GM12878 (cell line): ENCODE measurements around the gene PPP1R18. TPM values are rescaled to one million over a fixed set of nuclear protein-coding genes. Genes with fewer than 3 reads are reported as not detected.

Experiments used
- ATAC-seq: fragments of 200-7000 bp; cut with Tn5 transposase; 3 replicates; pipeline ENCODE4 v1.9.1; 2020; ENCODE audit warnings: mild to moderate bottlenecking, moderate library complexity
- BruUV-seq: library from RNA; stranded (reverse); fragments of 400-500 nt; replicated peaks from 2 replicates; lab custom pipeline; 2021; lab: Mats Ljungman, UMichigan
- CTCF ChIA-PET: fragments of 300-600 bp; sonication (Branson Sonifier 250); formaldehyde crosslinking; extraction: SDS; loops from one replicate; lab custom pipeline; 2021; ENCODE audit warnings: inconsistent platforms; lab: Yijun Ruan, JAX
- POLR2A ChIA-PET: fragments of 350-600 bp; formaldehyde crosslinking; extraction: SDS; loops from one replicate; lab custom pipeline; 2021; ENCODE audit warnings: inconsistent platforms; lab: Charles Lee
- RAD21 ChIA-PET: fragments of 300-600 bp; sonication (Branson Sonifier 250); formaldehyde crosslinking; loops from one replicate; lab custom pipeline; 2023; ENCODE audit warnings: antibody characterized with exemption; ENCODE audit not compliant: unreplicated experiment; lab: Charles Lee
- SMC1A ChIA-PET: fragments of 300-600 bp; sonication (Branson Sonifier 250); formaldehyde crosslinking; loops from one replicate; lab custom pipeline; 2023; ENCODE audit not compliant: unreplicated experiment, uncharacterized antibody; lab: Charles Lee
- DNase-seq: peaks from one replicate; pipeline ENCODE4 v3.0.0-alpha.2; 2011; ENCODE audit warnings: low read depth, low spot score
- FAIRE-seq: peaks from 3 replicates; lab custom pipeline; 2011; peaks lifted over from hg19 to GRCh38; lab: Jason Lieb, UNC
- H2AFZ ChIP-seq: 2 replicates; pipeline ENCODE4 v1.6.0; 2011; ENCODE audit warnings: low read depth, low read length, control low read depth; ENCODE audit not compliant: control insufficient read depth
- H3K27ac ChIP-seq: 2 replicates; pipeline ENCODE4 v1.5.1; 2011; ENCODE audit warnings: control low read depth; ENCODE audit not compliant: control insufficient read depth, insufficient read depth
- H3K27me3 ChIP-seq, 2 experiments: replicated peaks in 1 of 2; 2 replicates each; pipeline versions ENCODE4 v1.6.0 to v1.6.1; 2011; ENCODE audit warnings: low read length in 1 of 2; ENCODE audit not compliant: control insufficient read depth in 2 of 2, insufficient read depth in 2 of 2
- H3K36me3 ChIP-seq, 2 experiments: 2 replicates each; pipeline ENCODE4 v1.5.1; 2011; ENCODE audit warnings: low read length in 1 of 2; ENCODE audit not compliant: control insufficient read depth in 2 of 2, insufficient read depth in 2 of 2
- H3K4me1 ChIP-seq: 2 replicates; pipeline ENCODE4 v1.6.1; 2011; ENCODE audit warnings: mild to moderate bottlenecking, low read length, moderate library complexity, mixed read lengths; ENCODE audit not compliant: control insufficient read depth, insufficient read depth
- H3K4me2 ChIP-seq: 2 replicates; pipeline ENCODE4 v1.6.0; 2011; ENCODE audit warnings: control low read depth; ENCODE audit not compliant: control insufficient read depth, insufficient read depth
- H3K4me3 ChIP-seq: fragments of 200-600 bp; sonication (generic); 2 replicates; pipeline ENCODE4 v1.5.1; 2016
- H3K79me2 ChIP-seq: 2 replicates; pipeline ENCODE4 v1.6.0; 2011; ENCODE audit warnings: low read length; ENCODE audit not compliant: control insufficient read depth, insufficient read depth
- H3K9ac ChIP-seq: 2 replicates; pipeline ENCODE4 v1.8.0; 2011; ENCODE audit warnings: low read length, control low read depth, mixed read lengths; ENCODE audit not compliant: control insufficient read depth, insufficient read depth
- H3K9me3 ChIP-seq: replicated peaks from 3 replicates; pipeline ENCODE4 v1.5.1; 2011; ENCODE audit warnings: mild to moderate bottlenecking, low read length; ENCODE audit not compliant: control insufficient read depth, insufficient read depth
- H4K20me1 ChIP-seq: 2 replicates; pipeline ENCODE4 v1.6.0; 2011; ENCODE audit not compliant: control insufficient read depth, insufficient read depth
- BCLAF1 ChIP-seq: fragments of 450-650 bp; IDR thresholded peaks from 2 replicates; pipeline ENCODE4 v1.6.1; 2017; ENCODE audit warnings: antibody characterized with exemption, mild to moderate bottlenecking, moderate library complexity
- E2F8 ChIP-seq: fragments of 450-650 bp; IDR thresholded peaks from 2 replicates; pipeline ENCODE4 v1.6.1; 2018; ENCODE audit warnings: mild to moderate bottlenecking, low read depth, moderate library complexity; ENCODE audit not compliant: partially characterized antibody
- E4F1 ChIP-seq: fragments of 450-650 bp; IDR thresholded peaks from 2 replicates; pipeline ENCODE4 v1.6.1; 2018; ENCODE audit warnings: borderline replicate concordance, mild to moderate bottlenecking; ENCODE audit not compliant: partially characterized antibody
- EP300 ChIP-seq, 2 experiments: fragments of 150-350 bp in 1 of 2; IDR thresholded peaks; 2 replicates each; pipeline ENCODE4 v1.6.1; 2011 to 2012; ENCODE audit warnings: low read depth in 2 of 2, low read length in 2 of 2, borderline replicate concordance in 1 of 2, improper control_type of control experiment in 1 of 2, inconsistent platforms in 1 of 2; ENCODE audit not compliant: control insufficient read depth in 1 of 2
- HSF1 ChIP-seq: fragments of 150-350 bp; IDR thresholded peaks from 2 replicates; pipeline ENCODE4 v1.6.1; 2014; ENCODE audit warnings: mild to moderate bottlenecking, low read depth, low read length
- MTA3 ChIP-seq: IDR thresholded peaks from 2 replicates; pipeline ENCODE4 v1.6.1; 2012; ENCODE audit warnings: low read length, inconsistent platforms, borderline replicate concordance
- NR2C2 ChIP-seq: IDR thresholded peaks from 2 replicates; pipeline ENCODE4 v1.6.1; 2011; ENCODE audit warnings: borderline replicate concordance, low read depth; ENCODE audit not compliant: control insufficient read depth, insufficient read length
- RB1 ChIP-seq: fragments of 450-650 bp; formaldehyde crosslinking; IDR thresholded peaks from 2 replicates; pipeline ENCODE4 v1.6.1; 2017; ENCODE audit warnings: mild to moderate bottlenecking, borderline replicate concordance
- SP1 ChIP-seq: IDR thresholded peaks from one replicate; pipeline ENCODE4 v1.6.1; 2011; ENCODE audit warnings: low read depth, low read length
- SRF ChIP-seq, 2 experiments: IDR thresholded peaks; 2 replicates each; pipeline ENCODE4 v1.6.1; 2011; ENCODE audit warnings: low read depth in 2 of 2, low read length in 2 of 2, mild to moderate bottlenecking in 1 of 2, moderate library complexity in 1 of 2
- WGBS: methylation state at CpG from one replicate; pipeline ENCODE4 v1.1.6; 2016; ENCODE audit warnings: low lambda C conversion rate; ENCODE audit not compliant: insufficient replicate concordance, insufficient coverage; ENCODE audit errors: missing lambda C conversion rate; 5-methylcytosine and 5-hydroxymethylcytosine counted together
- in situ Hi-C: fragments of 300-500 bp; cut with MboI; formaldehyde crosslinking; loops from 9 replicates; pipeline ENCODE4 v1.14.3; 2018; ENCODE audit warnings: mixed read lengths
- intact Hi-C: fragments of 100-400 bp; cut with micrococcal nuclease; formaldehyde crosslinking; loops from one replicate; pipeline ENCODE4 v1.14.2; 2022; ENCODE audit not compliant: unreplicated experiment
- polyA plus RNA-seq, 11 experiments: library from polyadenylated mRNA; depleted of rRNA in 4 of 11; unstranded in 6 of 11; stranded (reverse) in 5 of 11; fragments of >200 nt; fragmentation: Nextera tagmentation in 4 of 11; fragmentation: Illumina TruSeq in 1 of 11; extraction: Ambion mirVana in 4 of 11; extraction: Trizol in 1 of 11; gene quantifications; 1 replicate in 1 of 11; 2 replicates in 10 of 11; pipeline versions ENCODE4 v1.2.1 to v1.2.3, GENCODE V29; 2011 to 2016; ENCODE audit warnings: inconsistent platforms in 2 of 11, missing spikeins in 2 of 11, low read depth in 1 of 11
- total RNA-seq, 4 experiments: library from RNA; depleted of rRNA in 3 of 4; stranded (reverse); fragments of >200 nt in 3 of 4; fragmentation: Illumina TruSeq in 1 of 4; extraction: Trizol in 1 of 4; gene quantifications; 2 replicates each; pipeline versions ENCODE4 v1.2.1 to v1.2.3, GENCODE V29; 2013 to 2021

The PPP1R18 gene
- total and polyA plus RNA-seq, 10 of the 15 experiments (the other 5 are each of a cell fraction or from before 2014, with no cell fraction given): 21.0 to 119 (median 52.6) TPM

- H3K4me3 ChIP-seq: peak within 1 kb of the TSS; percentile 99
- H4K20me1 ChIP-seq: no peaks in the 10 kb centered on the region
- ATAC-seq (peak; percentile 90), DNase-seq (peak; percentile 90), FAIRE-seq (peak; percentile 100)
- ChIA-PET SMC1A (interaction anchor here (0.5 to 2.4 kb wide), 17 partner anchors 9 to 211 kb away, joined by 3 to 20 read pairs (median 4); partner anchors contain the start of genes MRPS18B and PPP1R10), POLR2A (interaction anchor here (0.6 to 4.0 kb wide), 12 partner anchors 9 to 350 kb away, joined by 3 to 16 read pairs (median 3); no protein-coding TSS in a partner anchor), RAD21 (interaction anchor here (0.7 to 14.2 kb wide), 14 partner anchors 16 to 191 kb away, joined by 3 to 232 read pairs (median 4); partner anchors contain the start of genes ATAT1, MDC1, NRM and PRR3), CTCF (interaction anchor here (0.8 to 7.7 kb wide), 25 partner anchors 9 to 415 kb away, joined by 3 to 67 read pairs (median 4); partner anchors contain the start of genes C6orf136, MRPS18B, TUBB and VARS2)
- in situ Hi-C loops (loop anchor here (5.0 kb wide), 1 partner anchor 190 kb away; no protein-coding TSS in a partner anchor), intact Hi-C loops (loop anchor here (1.0 to 5.0 kb wide), 4 partner anchors 26 to 190 kb away; partner anchors contain the start of genes C6orf136, MRPS18B and PPP1R10)
- H3K79me2 ChIP-seq: peaks cover 14% of the 10 kb centered on the region
- peaks cover 8 to 19% of the 10 kb centered on the region in 2 experiments for H3K36me3 ChIP-seq
- H3K9me3 ChIP-seq: no peaks in the 10 kb centered on the region
- H3K27ac ChIP-seq: peak within 1 kb of the TSS; percentile 79
- peaks cover 8% of the 10 kb centered on the region for H3K4me1 ChIP-seq
- peak within 1 kb of the TSS; percentile 95 for H2AFZ ChIP-seq
- peak within 1 kb of the TSS; percentile 81 for H3K4me2 ChIP-seq
- under 1% methylated on average over 57 of the region's 57 CpGs for WGBS
- no peaks in the 10 kb centered on the region for H3K27me3 ChIP-seq
- H3K9ac ChIP-seq: peak within 1 kb of the TSS; percentile 90
- BruUV-seq: TSS peak; percentile 66
- no peak for TF ChIP-seq MTA3
- TF ChIP-seq E2F8: no peak
- no peak for TF ChIP-seq EP300 (IDR thresholded peaks at IDR 0.05; ENCODE audit: borderline replicate concordance in 1 of 2, control insufficient read depth in 1 of 2, low read depth in 2 of 2, low read length in 2 of 2)
- peak; percentile 10 for TF ChIP-seq SP1
- no peak; the same call in 1 of the 2 replicates for TF ChIP-seq RB1
- TF ChIP-seq NR2C2: no peak
- no peak for TF ChIP-seq SRF (IDR thresholded peaks at IDR 0.05; ENCODE audit: low read depth in 2 of 2, low read length in 2 of 2)
- TF ChIP-seq BCLAF1: no peak
- no peak for TF ChIP-seq HSF1
- TF ChIP-seq E4F1: peak; percentile 69
These were observed 13.8 kb downstream of the PPP1R18 start, which contains the start of gene DHX16 for GRCh38 chr6:30672445-30673253. Gene DHX16, minus strand, starts transcription at chr6:30673006. Its CDS starts 165 bp downstream, at chr6:30672841.
